NCI-H82 treated with DMSO at 0.1 percent for 48 hours (cell line): ENCODE measurements around the gene ST3GAL3.

Experiments
- DNase-seq: peaks from one replicate; lab custom pipeline; 2025; ENCODE audit not compliant: unreplicated experiment; lab: John Stamatoyannopoulos, UW

The ST3GAL3 gene

DNA sequence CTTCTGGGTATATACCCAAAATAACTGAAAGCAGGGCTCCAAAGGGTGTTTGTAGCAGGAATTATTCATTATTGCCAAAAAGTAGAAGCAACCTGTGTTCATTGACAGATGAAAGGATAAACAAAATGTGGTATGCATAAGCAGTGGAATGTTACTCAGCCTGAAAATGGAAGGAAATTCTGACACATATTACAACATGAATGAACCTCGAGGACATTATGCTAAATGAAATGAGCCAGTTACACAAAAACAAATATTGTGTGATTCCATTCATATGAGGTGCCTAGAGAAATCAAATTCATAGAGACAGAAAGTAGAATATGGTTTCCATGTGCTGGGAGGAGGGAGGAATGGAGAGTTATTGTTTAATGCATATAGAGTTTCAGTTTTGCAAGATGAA lies 140.0 kb downstream of the ST3GAL3 start:
- no peak for DNase-seq

GRCh38 chr1:43847882-43848281 lies 140.5 kb downstream of the ST3GAL3 start:
- DNase-seq: no peak

DNA sequence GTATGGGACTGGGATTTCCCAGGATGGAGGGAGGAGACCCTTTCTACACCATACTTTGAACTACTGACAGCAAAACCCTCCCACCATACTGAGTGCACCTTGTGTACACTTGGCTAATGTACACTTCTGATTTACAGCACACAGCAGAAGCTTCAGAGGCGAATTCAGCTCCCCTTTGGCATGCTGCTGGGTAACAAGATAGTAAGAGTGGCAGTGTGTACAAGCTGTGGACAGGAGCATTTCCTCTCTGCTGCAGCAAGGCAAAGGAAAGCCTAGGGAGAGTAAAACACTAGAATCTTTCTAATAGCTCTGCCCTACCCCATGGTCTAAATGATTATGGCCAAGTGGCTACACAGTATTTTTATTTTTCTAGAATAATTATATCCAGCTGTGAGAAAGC lies 142.3 kb downstream of the ST3GAL3 start:
- no peak for DNase-seq

- no peak for DNase-seq
These were observed 143.4 kb downstream of the ST3GAL3 start for GRCh38 chr1:43850591-43851233.

DNA sequence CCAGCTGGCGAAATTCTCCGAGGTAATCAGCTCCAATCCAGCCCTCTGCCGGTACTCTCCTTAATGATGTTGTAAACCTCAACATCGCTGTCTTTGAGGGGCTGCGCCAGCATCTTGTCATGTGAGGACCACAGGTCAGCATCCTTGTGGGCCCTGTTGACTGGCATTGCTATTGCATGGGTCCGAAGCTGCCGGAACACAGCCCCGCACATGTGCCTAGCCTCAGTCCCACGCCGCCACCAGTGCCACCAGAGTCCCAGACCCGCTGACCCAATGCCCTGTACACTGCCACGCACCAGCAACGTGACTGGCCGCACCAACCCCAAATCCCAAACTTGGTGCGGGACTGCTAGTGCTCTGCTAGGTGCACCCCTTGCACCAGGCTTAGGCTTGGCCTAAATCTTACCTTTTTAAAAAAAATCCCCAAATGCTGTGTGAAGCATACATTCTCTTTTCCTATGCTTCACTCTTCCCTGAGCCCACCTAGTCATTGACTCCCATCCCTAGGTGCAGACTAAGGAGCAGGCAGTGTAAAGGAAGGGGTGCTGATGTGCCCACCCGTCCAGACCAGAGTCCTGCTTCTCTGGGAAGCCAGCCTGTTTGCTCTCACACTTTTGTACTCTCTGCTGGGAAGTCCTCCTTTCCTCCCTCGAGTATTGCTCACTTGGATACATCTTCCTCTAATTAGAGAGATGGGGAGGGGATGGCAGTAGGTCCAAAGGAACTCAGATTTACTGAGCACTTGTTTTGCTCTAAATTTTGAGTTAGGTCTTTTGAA lies 144.4 kb downstream of the ST3GAL3 start:
- DNase-seq: no peak

GRCh38 chr1:43853161-43853921 lies 146.0 kb downstream of the ST3GAL3 start:
- DNase-seq: no peak

DNA sequence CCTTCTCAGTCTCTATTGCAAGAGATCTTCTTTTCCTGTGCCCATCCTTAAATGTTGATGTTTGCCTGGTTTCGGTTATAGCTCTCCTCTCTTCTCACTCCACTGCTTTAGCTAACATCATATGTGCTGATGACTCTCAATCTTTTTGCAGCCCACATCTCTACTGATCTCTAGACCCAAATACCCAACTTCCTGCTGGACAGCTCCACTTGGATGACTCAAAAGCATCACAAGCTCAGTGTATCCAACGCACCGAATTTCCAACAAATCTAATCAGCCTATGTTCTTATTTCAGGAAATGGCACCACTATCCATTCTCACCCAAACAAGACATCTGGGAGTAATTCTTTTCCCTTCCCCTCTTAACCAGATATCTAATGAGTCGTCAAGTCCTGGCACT lies 147.1 kb downstream of the ST3GAL3 start:
- DNase-seq: no peak

- no peak for DNase-seq
These were observed 148.9 kb downstream of the ST3GAL3 start for GRCh38 chr1:43856188-43856587.

- no peak for DNase-seq
These were observed 149.8 kb downstream of the ST3GAL3 start for GRCh38 chr1:43857163-43857562.

- DNase-seq: no peak
These were observed 151.0 kb downstream of the ST3GAL3 start for GRCh38 chr1:43858324-43858723.

DNA sequence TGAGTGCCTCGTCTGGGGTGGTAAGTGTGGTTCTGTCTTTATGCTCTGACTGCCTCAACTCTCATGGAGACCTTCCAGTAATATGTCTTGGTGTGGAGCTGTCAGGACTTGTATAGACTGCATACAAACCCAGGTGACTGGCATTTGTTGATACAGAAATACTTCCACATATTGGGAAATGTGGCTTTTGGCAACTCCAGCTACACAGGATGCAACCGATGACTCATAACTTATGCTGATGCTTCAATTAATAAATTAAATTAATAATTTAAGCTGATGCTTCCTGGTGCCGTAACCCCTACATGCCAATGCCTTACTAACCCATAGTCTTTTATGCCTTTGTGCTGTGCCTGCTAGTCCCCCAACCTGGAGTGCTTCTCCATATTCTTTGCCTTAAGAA lies 154.0 kb downstream of the ST3GAL3 start:
- no peak for DNase-seq

DNA sequence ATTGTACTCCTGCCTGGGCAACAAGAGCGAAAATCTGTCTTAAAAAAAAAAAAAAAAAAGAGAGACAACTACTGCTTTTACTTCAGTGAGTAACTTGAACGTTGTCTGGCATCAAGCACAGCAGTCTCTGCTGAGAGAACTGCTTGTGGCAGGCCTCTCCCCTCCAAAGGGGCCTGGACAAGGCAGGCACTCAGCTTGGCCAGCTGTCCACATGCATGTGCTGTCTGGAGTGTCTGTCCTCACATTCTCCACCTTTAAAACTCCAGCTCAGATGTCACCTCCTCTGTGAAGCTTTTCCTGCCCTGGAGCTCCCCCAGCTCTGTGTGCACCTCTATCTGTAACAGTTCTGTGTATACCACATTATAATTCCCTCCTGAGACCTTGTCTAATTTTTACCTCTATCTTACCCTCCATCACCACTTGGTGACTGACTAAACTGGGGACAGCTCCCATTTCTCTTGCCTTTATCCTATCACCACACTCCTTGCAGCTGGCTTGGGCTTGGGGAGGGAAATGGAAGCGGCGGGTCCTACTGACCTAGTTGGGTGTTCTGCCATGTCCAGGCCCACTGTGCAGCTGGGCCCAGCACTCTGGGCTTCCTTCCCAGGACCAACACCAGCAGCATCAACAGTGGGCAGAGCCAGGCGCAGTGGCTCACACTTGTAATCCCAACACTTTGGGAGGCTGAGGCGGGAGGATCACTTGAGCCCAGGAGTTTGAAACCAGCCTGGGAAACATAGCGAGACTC lies 154.8 kb downstream of the ST3GAL3 start:
- DNase-seq: no peak

DNA sequence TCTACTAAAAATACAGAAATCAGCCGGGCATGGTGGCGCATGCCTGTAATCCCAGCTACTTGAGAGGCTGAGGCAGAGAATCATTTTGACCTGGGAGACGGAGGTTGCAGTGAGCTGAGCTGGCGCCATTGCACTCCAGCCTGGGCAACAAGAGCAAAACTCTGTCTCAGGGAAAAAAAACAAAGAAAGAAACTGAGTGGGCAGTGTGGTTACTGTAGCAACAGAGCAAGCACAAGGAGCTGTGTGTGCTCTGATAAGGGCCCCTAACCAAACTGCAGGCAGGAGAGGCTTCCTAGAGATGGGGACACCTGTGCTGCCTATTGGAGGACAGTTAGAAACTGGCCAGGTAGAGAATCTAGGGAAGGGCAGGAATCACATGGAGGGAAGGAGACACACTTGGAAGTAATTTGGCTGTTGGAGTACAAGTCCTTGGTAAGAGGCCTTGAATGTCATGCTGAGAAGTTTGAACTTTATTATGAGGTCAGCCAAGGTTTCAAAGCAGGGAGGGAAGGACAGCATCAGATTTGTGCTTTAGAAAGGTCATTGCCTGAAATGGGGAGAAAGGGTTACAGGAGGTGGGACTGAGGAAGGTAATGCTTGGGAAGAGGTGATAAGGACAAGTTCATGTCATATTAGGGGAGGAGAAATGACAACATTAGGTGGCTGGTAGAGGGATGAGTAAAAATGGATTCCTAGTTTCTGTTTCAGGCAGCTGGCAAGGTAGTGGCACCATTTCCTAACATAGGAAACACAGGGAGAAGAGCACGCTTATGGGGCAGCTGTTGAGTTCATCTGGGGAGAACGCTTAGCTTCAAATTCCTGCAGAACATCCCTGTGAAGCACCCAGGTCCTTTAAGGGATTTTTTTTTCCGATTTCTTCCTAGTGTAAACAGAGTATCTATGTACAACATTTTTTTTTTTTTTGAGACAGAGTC lies 157.0 kb downstream of the ST3GAL3 start:
- no peak for DNase-seq

GRCh38 chr1:43866201-43866600 lies 158.9 kb downstream of the ST3GAL3 start:
- no peak for DNase-seq

DNA sequence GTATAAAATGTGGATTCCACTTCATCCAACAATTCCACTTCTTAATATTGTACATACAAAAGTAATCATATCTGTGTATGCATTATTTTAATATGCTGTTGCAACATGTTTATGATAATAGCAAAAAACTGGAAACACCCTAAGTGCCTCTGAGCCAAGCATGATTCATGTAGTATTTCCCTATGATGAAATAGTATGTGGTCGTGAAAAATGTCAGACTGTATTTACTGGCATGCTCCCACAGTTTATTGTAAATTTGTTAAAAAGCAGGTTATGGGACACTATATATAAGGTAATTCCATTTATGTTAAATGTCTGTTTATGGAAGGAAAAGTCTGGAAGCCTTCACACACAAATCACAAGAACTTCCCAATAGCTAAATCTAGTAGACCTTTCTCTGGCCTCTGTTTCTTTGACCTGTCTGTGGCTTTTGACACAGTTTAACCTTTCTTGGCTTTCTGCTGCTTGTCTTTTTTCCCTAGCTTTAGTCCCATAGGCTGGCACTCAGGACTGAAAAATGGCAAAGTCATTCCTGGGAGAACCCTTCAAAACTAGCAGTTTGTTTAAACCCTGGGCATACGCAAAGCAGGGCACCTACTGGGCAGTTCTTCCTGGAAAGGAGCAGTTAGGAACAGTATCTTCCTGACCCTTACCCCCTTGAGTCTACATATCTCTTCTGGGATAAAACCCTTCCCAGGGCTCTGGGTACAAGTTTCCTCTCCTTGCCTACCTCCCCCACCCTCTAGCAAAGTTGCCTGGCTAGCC lies 160.8 kb downstream of the ST3GAL3 start:
- DNase-seq: no peak

- DNase-seq: no peak
These were observed 161.4 kb downstream of the ST3GAL3 start for GRCh38 chr1:43868741-43869067.

- no peak for DNase-seq
These were observed 163.0 kb downstream of the ST3GAL3 start for GRCh38 chr1:43870306-43870705.

DNA sequence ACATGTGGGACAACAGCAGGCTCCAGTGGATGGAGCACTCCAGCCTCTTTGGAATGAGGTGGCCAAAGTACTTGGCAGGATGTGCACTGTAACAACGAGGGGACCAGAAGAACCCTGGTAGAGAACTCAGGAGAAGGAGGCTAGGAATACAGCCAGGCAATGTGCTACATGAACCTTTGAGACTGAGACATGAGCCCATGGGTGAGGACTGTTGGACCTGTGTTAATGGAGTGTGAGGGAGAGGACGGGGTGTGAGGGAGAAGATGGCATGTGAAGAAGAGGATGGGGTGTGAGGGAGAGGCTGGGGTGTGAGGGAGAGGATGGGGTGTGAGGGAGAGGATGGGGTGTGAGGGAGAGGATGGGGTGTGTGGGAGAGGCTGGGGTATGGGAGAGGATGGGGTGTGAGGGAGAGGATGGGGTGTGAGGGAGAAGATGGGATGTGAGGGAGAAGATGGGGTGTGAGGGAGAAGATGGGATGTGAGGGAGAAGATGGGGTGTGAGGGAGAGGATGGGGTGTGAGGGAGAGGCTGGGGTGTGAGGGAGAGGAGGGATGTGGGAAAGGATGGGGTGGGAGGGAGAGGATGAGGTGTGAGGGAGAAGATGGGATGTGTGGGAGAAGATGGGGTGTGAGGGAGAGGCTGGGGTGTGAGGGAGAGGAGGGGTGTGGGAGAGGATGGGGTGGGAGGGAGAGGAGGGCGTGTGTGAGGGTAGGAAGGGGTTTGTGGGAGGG lies 164.0 kb downstream of the ST3GAL3 start:
- DNase-seq: no peak

DNA sequence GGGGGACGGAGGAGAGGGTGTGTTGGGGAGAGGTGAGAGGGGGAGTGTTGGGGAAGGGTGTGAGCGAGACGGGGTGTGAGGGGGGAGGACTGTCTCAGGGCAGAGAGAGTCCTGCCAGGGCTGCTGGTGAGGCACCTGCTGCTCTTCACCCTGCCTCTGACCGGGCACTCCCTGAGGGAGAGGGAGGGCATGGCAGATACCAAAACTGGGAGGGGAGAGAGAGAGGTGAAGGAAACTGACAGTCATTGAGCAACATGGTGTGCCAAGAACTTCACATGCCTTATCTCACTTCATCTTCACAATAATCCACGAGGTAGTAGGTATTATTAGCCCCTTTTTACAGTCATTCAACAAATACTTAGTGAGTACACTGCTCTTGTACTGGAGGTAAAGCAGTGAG lies 164.9 kb downstream of the ST3GAL3 start:
- no peak for DNase-seq
